NCI-H2196 treated with DMSO at 0.1 percent for 48 hours (cell line): ENCODE results near the gene CACNB1.
A peak's percentile ranks its signal among the peaks of the same experiment; 100 is the strongest.
"Not testable (repeated sequence)": the region's sequence is repeated elsewhere in the genome, so short reads cannot be mapped to it uniquely, and the experiment has no call there.

ENCODE experiments used
- DNase-seq: peaks from one replicate; lab custom pipeline; 2025; ENCODE audit not compliant: unreplicated experiment; lab: John Stamatoyannopoulos, UW

CACNB1 gene

GRCh38 chr17:39175695-39176093 lies 21.8 kb downstream of the CACNB1 start:
- DNase-seq = no peak

- DNase-seq = peak; percentile 20
Observed at GRCh38 chr17:39174920-39175694, 22.4 kb downstream of the CACNB1 start.

GRCh38 chr17:39173526-39174274 lies 23.8 kb downstream of the CACNB1 start:
- DNase-seq = no peak

DNA sequence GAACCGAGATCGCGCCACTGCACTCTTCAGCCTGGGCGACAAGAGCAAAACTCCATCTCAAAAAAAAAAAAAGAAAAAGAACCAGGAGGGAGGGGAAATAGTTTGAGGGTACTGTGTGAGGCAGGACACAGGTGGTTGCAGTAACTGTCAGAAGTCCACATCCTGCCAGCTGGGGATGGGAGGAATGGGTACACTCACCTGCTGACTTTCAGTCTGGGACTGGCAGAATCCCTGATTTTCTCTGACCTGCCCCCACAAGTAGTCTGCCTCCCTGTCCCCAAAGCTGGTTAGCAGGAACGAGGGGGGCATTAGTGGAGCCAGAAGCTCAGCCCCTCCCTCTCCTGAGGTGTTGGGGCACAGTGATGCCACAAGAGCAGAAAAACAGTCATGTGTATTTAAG lies 24.4 kb downstream of the CACNB1 start:
- no peak for DNase-seq

DNA sequence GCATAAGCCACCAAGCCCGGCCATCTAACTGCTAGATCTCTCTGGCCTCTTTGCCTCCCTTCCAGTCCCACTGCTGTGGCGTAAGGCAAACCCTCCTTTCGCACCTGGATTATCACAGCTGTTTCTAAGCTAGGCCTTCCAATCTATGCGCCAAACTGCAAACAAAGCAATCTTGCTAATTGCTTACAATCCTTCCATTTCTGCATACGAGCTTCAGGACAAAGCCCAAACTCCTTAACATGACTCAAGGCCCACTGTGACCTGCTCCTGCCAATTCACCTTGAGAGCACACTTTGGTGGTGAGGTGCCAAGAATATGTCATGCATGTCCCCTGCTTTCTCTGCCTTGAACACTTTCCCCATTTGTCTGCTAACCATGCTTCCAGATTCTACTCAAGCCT lies 25.5 kb downstream of the CACNB1 start:
- DNase-seq = no peak

DNA sequence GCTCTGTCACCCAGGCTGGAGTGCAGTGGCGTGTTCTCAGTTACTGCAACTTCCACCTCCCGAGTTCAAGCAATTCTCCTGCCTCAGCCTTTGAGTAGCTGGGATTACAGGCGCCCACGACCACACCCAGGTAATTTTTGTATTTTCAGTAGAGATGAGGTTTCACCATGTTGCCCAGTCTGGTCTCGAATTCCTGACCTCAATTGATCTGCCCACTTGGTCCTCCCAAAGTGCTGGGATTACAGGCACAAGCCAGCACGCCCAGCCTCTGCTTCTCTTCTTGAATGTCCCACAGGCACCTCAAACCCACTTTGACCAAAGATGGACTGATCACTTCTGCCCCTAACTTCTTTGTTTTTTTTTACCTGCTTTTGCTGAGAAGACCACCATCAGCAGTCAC lies 26.9 kb downstream of the CACNB1 start:
- DNase-seq = no peak

- no peak for DNase-seq
Observed at GRCh38 chr17:39170109-39170508, 27.4 kb downstream of the CACNB1 start.

GRCh38 chr17:39169518-39169917 lies 28.0 kb downstream of the CACNB1 start:
- no peak for DNase-seq

GRCh38 chr17:39169101-39169500 lies 28.4 kb downstream of the CACNB1 start:
- DNase-seq = no peak

DNA sequence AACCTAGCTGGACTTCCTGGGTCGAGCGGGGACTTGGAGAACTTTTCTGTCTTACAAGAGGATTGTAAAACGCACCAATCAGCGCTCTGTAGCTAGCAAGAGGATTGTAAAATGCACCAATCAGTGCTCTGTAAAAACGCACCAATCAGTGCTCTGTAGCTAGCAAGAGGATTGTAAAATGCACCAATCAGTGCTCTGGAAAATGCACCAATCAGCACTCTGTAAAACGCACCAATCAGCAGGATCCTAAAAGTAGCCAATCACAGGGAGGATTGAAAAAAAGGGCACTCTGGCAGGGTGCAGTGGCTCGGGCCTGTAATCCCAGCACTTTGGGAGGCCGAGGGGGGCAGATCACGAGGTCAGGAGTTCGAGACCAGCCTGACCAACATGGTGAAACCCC lies 29.0 kb downstream of the CACNB1 start:
- not testable (repeated sequence) for DNase-seq

DNA sequence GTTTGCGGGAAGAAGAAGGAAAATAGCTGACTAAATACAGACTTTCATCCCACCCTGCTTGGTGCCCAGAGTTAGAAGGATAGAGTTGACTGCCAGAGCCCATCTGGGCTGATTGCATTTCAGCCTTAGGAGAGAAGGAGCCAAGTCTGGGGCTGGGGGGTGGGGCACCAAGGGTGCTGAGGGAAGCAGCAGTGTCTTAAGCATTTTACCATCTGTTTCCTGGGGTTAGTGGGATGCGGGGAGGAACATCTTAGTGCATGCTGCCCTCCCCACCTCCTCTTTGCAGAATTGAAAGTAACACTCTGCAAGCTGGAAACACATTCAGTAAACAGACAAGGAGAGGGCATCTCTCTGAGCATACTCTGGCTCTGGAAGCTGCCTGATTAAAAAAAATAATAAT lies 30.0 kb downstream of the CACNB1 start:
- no peak for DNase-seq

DNA sequence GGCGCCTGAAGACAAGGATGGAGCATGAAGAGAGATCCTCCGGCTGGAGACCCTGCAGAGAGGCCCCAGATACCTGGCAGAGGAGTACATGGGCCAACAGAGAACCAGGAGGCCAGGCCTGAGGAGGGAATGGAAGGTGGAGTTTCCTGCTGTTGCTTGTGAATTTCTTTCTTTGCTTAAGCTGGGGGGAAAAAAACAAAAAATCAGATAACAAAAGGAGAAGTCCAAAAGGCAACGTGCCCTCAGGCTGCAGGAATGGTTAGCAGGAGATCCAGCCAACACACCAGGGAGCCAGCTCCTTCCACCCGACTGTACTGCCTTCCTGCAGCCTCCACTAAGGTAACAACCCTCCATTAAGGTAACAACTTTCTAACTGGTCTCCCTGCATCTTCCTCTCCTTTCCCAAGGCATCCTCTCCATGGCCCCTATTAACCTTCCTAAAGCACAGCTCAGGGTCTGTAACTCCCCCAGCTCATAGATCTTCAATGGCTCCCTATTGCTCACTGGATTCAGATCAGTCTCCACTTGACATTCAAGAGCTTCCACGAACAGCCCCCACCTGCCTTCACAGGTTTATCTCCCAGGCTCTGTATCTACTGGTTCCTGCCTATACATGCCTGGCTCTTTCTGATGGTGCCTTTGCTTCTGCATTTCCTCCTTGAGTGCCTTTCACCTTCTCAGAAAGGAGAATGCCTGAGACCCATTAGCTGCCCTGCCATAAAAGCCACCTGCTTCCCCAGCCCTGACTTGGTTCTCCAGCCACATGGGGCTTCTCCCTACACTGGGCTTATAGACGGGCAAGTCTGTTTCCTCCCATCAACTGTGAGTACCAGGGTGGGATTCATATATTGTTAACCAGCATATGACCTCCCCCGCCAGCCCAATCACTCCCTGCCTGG lies 30.8 kb downstream of the CACNB1 start:
- DNase-seq = no peak

DNA sequence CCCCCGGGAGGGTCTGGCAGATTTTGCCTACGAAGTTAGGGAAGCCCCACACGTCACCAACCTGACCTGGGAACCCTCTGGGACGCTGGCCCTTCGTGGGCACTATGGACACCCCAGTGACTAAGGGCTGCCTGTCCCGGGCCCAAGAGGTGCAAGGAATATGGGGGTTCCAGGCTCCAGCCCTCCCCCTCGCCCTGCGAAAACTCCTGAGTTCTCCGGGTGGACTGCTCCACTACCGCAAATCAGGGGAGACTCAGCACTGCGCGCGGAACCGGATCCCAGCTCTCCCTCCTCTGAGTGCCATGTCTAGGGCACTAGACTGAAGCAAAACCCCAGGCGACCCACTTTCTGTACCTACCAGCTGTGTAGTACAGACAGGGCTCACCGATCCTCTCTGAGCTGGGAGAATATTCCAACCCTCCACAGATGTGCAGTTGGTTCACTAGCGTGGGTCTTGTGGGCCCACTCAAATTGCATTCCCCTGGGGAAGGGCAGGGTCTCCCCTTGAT lies 31.6 kb downstream of the CACNB1 start, which contains the start of gene ARL5C:
Gene ARL5C, minus strand, starts transcription at position 321 of the 509 bp plus-strand sequence. CDS start 401 bp downstream, outside the sequence.
- no peak for DNase-seq

DNA sequence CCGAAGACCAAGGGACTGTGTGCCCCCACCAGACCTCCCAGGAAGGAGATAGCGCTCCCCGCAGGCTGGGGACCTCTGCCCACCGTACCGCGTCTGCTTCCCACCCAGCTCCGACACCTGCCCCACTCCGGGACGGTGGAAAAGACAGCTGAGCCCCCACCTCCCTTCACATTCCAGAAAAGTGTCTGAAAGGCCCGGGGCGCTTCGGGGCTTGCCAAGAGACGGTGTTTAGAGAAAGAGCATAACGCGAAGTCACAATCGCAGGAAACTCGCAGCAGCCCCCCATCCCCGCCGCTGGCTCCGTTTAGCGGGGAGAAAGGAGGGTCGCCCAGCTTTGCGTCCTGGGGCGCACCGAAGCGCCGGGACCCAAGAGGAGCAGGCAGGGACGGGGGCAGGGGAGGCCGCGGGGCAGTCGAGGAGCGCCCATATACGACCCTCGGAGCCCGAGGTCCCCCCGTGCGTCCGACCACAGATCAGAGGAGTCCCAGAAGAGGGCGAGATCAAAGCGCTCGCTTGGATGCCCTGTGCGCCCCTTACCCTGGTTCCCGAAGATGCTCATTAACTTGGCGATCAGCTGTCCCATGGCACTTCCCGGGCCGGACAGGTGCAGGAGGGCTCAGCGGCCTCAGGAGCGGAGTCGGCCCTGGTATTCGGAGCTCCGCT lies 32.2 kb downstream of the CACNB1 start:
- DNase-seq = no peak

- no peak for DNase-seq
Observed at GRCh38 chr17:39164675-39165143, 32.8 kb downstream of the CACNB1 start.

- no peak for DNase-seq
Observed at GRCh38 chr17:39161962-39162361, 35.5 kb downstream of the CACNB1 start.

GRCh38 chr17:39158623-39159022 lies 38.8 kb downstream of the CACNB1 start:
- DNase-seq = no peak

DNA sequence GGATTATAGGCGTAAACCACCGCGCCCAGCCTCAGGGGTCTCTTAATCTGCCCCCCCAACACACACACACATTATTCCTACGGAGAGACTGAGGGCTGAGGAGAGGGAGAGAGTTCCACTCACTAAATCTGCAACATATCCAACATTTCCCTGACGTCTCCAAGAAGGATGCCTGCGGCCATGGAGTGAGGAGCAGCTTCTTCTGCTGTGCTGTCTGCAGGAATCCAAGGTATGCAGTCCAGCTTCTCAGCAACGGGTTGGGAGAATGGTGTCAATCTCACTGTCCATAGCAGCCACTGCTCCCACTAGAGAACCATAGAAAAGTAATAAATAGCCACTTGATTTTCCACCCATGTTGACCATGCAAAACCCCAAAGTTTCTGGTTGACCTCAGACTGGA lies 41.0 kb downstream of the CACNB1 start:
- no peak for DNase-seq

- DNase-seq = no peak
Observed at GRCh38 chr17:39155654-39156053, 41.8 kb downstream of the CACNB1 start.

- no peak for DNase-seq
Observed at GRCh38 chr17:39153599-39154051, 43.8 kb downstream of the CACNB1 start.
